ENCODE data around the gene ZMAT3. TPM values are rescaled to one million over a fixed set of nuclear protein-coding genes. Genes with fewer than 3 reads are reported as not detected.
A peak's percentile ranks its signal among the peaks of the same experiment; 100 is the strongest.

Gene ZMAT3
- total RNA-seq, 1 donor = 47.0 TPM

GRCh38 chr3:179016979-179017670 lies 54.5 kb downstream of the ZMAT3 start:
- Histone ChIP-seq H4K20me1 (ENCODE audit: insufficient read depth, low read length) (no peaks in the 10 kb centered on the region), H3K4me1 (ENCODE audit: insufficient read depth, low read length) (peaks cover 14% of the 10 kb centered on the region), H3K9me3 (ENCODE audit: low read depth, low read length) (no peaks in the 10 kb centered on the region), H2AFZ (ENCODE audit: low read length) (no peak overlapping the region), H3K4me3 (ENCODE audit: insufficient read depth, low read length) (no peak overlapping the region), H3K36me3 (ENCODE audit: insufficient read depth, low read length) (peaks cover 7% of the 10 kb centered on the region), H3K27me3 (ENCODE audit: insufficient read depth, low read length) (no peaks in the 10 kb centered on the region), H3K27ac (ENCODE audit: low read depth, low read length) (no peak overlapping the region), H3K79me2 (ENCODE audit: insufficient read depth, low read length) (peaks cover 3% of the 10 kb centered on the region), H3K4me2 (ENCODE audit: insufficient read depth, low read length) (peak overlapping the region; percentile 32)
- no peak for DNase-seq (ENCODE audit: insufficient read length, low spot score, missing footprints)
- no peak for TF ChIP-seq CTCF (IDR thresholded peaks at IDR 0.05; ENCODE audit: extremely low read depth, low read depth, low read length)

GRCh38 chr3:179015551-179016020 lies 56.0 kb downstream of the ZMAT3 start:
- no peak for DNase-seq (ENCODE audit: insufficient read length, low spot score, missing footprints)
- Histone ChIP-seq H3K4me2 (ENCODE audit: insufficient read depth, low read length) (no peak overlapping the region), H3K36me3 (ENCODE audit: insufficient read depth, low read length) (peaks cover 7% of the 10 kb centered on the region), H3K4me3 (ENCODE audit: insufficient read depth, low read length) (no peak overlapping the region), H3K9me3 (ENCODE audit: low read depth, low read length) (no peaks in the 10 kb centered on the region), H3K27ac (ENCODE audit: low read depth, low read length) (no peak overlapping the region), H2AFZ (ENCODE audit: low read length) (no peak overlapping the region), H4K20me1 (ENCODE audit: insufficient read depth, low read length) (no peaks in the 10 kb centered on the region), H3K79me2 (ENCODE audit: insufficient read depth, low read length) (peaks cover 3% of the 10 kb centered on the region), H3K27me3 (ENCODE audit: insufficient read depth, low read length) (no peaks in the 10 kb centered on the region), H3K4me1 (ENCODE audit: insufficient read depth, low read length) (peaks cover 6% of the 10 kb centered on the region)
- TF ChIP-seq CTCF (IDR thresholded peaks at IDR 0.05; ENCODE audit: extremely low read depth, low read depth, low read length) = peak; percentile 84

GRCh38 chr3:179005706-179006105 lies 65.9 kb downstream of the ZMAT3 start:
- H3K9me3 ChIP-seq (ENCODE audit: low read depth, low read length) = no peaks in the 10 kb centered on the region
- DNase-seq (ENCODE audit: insufficient read length, low spot score, missing footprints) = no peak
- H4K20me1 ChIP-seq (ENCODE audit: insufficient read depth, low read length) = peaks cover 2% of the 10 kb centered on the region
- H3K27me3 ChIP-seq (ENCODE audit: insufficient read depth, low read length) = no peaks in the 10 kb centered on the region
- H3K4me2 ChIP-seq (ENCODE audit: insufficient read depth, low read length) = no peak overlapping the region
- H3K27ac ChIP-seq (ENCODE audit: low read depth, low read length) = no peak overlapping the region
- no peak overlapping the region for H3K4me3 ChIP-seq (ENCODE audit: insufficient read depth, low read length)
- peaks cover 6% of the 10 kb centered on the region for H3K36me3 ChIP-seq (ENCODE audit: insufficient read depth, low read length)
- no peak for TF ChIP-seq CTCF (IDR thresholded peaks at IDR 0.05; ENCODE audit: extremely low read depth, low read depth, low read length)
- no peaks in the 10 kb centered on the region for H3K4me1 ChIP-seq (ENCODE audit: insufficient read depth, low read length)
- no peaks in the 10 kb centered on the region for H3K79me2 ChIP-seq (ENCODE audit: insufficient read depth, low read length)
- no peak overlapping the region for H2AFZ ChIP-seq (ENCODE audit: low read length)

GRCh38 chr3:179005213-179005612 lies 66.4 kb downstream of the ZMAT3 start:
- TF ChIP-seq CTCF (IDR thresholded peaks at IDR 0.05; ENCODE audit: extremely low read depth, low read depth, low read length) = no peak
- Histone ChIP-seq H2AFZ (ENCODE audit: low read length) (no peak overlapping the region), H3K27ac (ENCODE audit: low read depth, low read length) (no peak overlapping the region), H3K4me2 (ENCODE audit: insufficient read depth, low read length) (no peak overlapping the region), H3K36me3 (ENCODE audit: insufficient read depth, low read length) (peaks cover 6% of the 10 kb centered on the region), H3K79me2 (ENCODE audit: insufficient read depth, low read length) (no peaks in the 10 kb centered on the region), H3K27me3 (ENCODE audit: insufficient read depth, low read length) (no peaks in the 10 kb centered on the region), H3K4me3 (ENCODE audit: insufficient read depth, low read length) (no peak overlapping the region), H4K20me1 (ENCODE audit: insufficient read depth, low read length) (peaks cover 2% of the 10 kb centered on the region), H3K9me3 (ENCODE audit: low read depth, low read length) (no peaks in the 10 kb centered on the region), H3K4me1 (ENCODE audit: insufficient read depth, low read length) (peaks cover under 1% of the 10 kb centered on the region)
- DNase-seq (ENCODE audit: insufficient read length, low spot score, missing footprints) = no peak
